ENCODE data around the gene MCC.

GRCh38 chr5:113223831-113224604, 264.2 kb downstream of the MCC start:
- no peak for TF ChIP-seq CTCF (conservative IDR thresholded peaks at IDR 0.05 in 1 of 2, IDR thresholded peaks at IDR 0.05 in 1 of 2; ENCODE audit: low read depth in 1 of 2, low read length in 2 of 2)
- TF ChIP-seq EZH2 (IDR thresholded peaks at IDR 0.05; ENCODE audit: low read length, missing control alignments), result no peak
